ENCODE data around the gene S100A5. TPM values are rescaled to one million over a fixed set of nuclear protein-coding genes. Genes with fewer than 3 reads are reported as not detected.

S100A5 gene
- total and polyA plus RNA-seq, 10 of the 15 experiments (the other 5 are each of a cell fraction or from before 2014, with no cell fraction given) = 0.47 to 0.75 (median 0.56) TPM; not detected in 6

DNA sequence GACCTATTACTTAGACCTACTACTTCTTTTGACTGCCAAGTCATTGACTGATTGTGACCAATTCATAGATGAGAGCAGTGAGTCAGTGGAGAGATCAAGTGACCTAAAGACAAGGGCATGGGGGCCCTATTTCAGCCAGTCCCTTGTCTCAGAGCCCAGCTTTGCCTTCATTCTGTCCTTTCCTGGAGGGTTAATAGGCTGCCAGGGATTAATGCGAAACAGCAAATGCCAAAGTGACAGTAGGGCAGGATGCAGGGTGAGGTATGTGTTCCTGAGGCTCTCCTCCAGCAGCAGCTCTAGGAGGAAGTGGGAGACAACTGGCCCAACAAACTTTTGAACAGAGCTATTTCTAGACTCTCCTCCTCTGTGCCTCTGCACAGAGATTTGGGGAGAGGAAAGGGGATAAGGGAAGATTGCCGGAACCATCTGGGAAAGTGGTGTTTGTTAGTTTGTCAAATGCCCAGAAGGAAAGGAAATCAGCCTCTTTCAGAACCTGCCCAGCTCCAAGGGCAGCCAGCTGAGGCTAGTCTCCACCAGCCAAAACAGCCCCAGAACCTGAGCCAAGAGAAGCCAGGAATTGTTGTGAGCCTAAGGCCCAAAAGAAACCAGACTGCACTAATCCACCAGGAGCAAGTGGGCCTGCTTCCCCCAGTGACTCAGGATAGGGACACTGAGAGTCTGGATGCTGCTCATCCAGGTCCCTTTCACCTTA, 13.3 kb upstream of the S100A5 start:
- no peaks in the 10 kb centered on the region for H3K27me3 ChIP-seq (replicated peaks in 1 of 2; ENCODE audit: control insufficient read depth in 2 of 2, insufficient read depth in 2 of 2, low read length in 1 of 2)
- H2AFZ ChIP-seq (ENCODE audit: control insufficient read depth, low read depth, low read length) = no peak overlapping the region
- CTCF ChIA-PET = interaction anchor here (1.0 to 1.6 kb wide), 5 partner anchors 9 to 59 kb away, joined by 3 to 8 read pairs (median 3); partner anchors contain the start of gene S100A4
- no peak overlapping the region for H3K27ac ChIP-seq (ENCODE audit: control insufficient read depth, insufficient read depth)
- no peak for ATAC-seq
- SMC1A ChIA-PET (ENCODE audit: uncharacterized antibody, unreplicated experiment) = interaction anchor here (0.9 to 1.8 kb wide), 2 partner anchors 9 to 22 kb away, joined by 3 to 10 read pairs; no protein-coding TSS in a partner anchor
- POLR2A ChIA-PET = interaction anchor here (1.9 kb wide), 1 partner anchor 12 kb away, joined by 4 read pairs; no protein-coding TSS in a partner anchor
- no TSS peak for BruUV-seq (replicated peaks)
- H3K36me3 ChIP-seq (ENCODE audit: control insufficient read depth in 2 of 2, insufficient read depth in 2 of 2, low read length in 1 of 2) = no peaks in the 10 kb centered on the region
- DNase-seq (ENCODE audit: low read depth, low spot score) = no peak
- intact Hi-C loops (cut with micrococcal nuclease; ENCODE audit: unreplicated experiment) = no loop called here
- no peak for FAIRE-seq
- 100% methylated on average over 2 of the region's 2 CpGs for WGBS (ENCODE audit: insufficient coverage, insufficient replicate concordance, low lambda C conversion rate, missing lambda C conversion rate)
- RAD21 ChIA-PET (ENCODE audit: unreplicated experiment) = interaction anchor here (4.2 kb wide), 1 partner anchor 20 kb away, joined by 17 read pairs; the partner anchor contains the start of gene S100A6
- no peak overlapping the region for H3K9ac ChIP-seq (ENCODE audit: control insufficient read depth, insufficient read depth, low read length)
- H3K4me2 ChIP-seq (ENCODE audit: control insufficient read depth, insufficient read depth) = no peak overlapping the region
- H4K20me1 ChIP-seq (ENCODE audit: control insufficient read depth, insufficient read depth) = no peaks in the 10 kb centered on the region
- in situ Hi-C loops (cut with MboI) = no loop called here
- H3K9me3 ChIP-seq (replicated peaks; ENCODE audit: control insufficient read depth, insufficient read depth, low read length) = no peaks in the 10 kb centered on the region
- no peaks in the 10 kb centered on the region for H3K79me2 ChIP-seq (ENCODE audit: control insufficient read depth, insufficient read depth, low read length)
- no peaks in the 10 kb centered on the region for H3K4me1 ChIP-seq (ENCODE audit: control insufficient read depth, insufficient read depth, low read length)
- H3K4me3 ChIP-seq = no peak overlapping the region
- TF ChIP-seq, protein P1, sequence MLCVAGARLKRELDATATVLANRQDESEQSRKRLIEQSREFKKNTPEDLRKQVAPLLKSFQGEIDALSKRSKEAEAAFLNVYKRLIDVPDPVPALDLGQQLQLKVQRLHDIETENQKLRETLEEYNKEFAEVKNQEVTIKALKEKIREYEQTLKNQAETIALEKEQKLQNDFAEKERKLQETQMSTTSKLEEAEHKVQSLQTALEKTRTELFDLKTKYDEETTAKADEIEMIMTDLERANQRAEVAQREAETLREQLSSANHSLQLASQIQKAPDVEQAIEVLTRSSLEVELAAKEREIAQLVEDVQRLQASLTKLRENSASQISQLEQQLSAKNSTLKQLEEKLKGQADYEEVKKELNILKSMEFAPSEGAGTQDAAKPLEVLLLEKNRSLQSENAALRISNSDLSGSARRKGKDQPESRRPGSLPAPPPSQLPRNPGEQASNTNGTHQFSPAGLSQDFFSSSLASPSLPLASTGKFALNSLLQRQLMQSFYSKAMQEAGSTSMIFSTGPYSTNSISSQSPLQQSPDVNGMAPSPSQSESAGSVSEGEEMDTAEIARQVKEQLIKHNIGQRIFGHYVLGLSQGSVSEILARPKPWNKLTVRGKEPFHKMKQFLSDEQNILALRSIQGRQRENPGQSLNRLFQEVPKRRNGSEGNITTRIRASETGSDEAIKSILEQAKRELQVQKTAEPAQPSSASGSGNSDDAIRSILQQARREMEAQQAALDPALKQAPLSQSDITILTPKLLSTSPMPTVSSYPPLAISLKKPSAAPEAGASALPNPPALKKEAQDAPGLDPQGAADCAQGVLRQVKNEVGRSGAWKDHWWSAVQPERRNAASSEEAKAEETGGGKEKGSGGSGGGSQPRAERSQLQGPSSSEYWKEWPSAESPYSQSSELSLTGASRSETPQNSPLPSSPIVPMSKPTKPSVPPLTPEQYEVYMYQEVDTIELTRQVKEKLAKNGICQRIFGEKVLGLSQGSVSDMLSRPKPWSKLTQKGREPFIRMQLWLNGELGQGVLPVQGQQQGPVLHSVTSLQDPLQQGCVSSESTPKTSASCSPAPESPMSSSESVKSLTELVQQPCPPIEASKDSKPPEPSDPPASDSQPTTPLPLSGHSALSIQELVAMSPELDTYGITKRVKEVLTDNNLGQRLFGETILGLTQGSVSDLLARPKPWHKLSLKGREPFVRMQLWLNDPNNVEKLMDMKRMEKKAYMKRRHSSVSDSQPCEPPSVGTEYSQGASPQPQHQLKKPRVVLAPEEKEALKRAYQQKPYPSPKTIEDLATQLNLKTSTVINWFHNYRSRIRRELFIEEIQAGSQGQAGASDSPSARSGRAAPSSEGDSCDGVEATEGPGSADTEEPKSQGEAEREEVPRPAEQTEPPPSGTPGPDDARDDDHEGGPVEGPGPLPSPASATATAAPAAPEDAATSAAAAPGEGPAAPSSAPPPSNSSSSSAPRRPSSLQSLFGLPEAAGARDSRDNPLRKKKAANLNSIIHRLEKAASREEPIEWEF (IDR thresholded peaks at IDR 0.05; ENCODE audit: insufficient replicate concordance, low read depth, low read length) = no peak
- TF ChIP-seq CREB1 (IDR thresholded peaks at IDR 0.05; ENCODE audit: low read depth) (no peak), EZH2 (IDR thresholded peaks at IDR 0.05; ENCODE audit: borderline replicate concordance, control insufficient read depth, low read depth, low read length) (no peak), BCL11A (IDR thresholded peaks at IDR 0.05; ENCODE audit: low read depth, low read length) (no peak), ZNF274 (IDR thresholded peaks at IDR 0.05; ENCODE audit: insufficient read depth, insufficient read length) (no peak), POU2F2 (IDR thresholded peaks at IDR 0.05; ENCODE audit: borderline replicate concordance, low read depth, low read length) (no peak), MXI1 (IDR thresholded peaks at IDR 0.05; ENCODE audit: low read depth, low read length) (no peak), KDM1A (IDR thresholded peaks at IDR 0.05; ENCODE audit: borderline replicate concordance) (no peak)
- TF ChIP-seq, protein P2, sequence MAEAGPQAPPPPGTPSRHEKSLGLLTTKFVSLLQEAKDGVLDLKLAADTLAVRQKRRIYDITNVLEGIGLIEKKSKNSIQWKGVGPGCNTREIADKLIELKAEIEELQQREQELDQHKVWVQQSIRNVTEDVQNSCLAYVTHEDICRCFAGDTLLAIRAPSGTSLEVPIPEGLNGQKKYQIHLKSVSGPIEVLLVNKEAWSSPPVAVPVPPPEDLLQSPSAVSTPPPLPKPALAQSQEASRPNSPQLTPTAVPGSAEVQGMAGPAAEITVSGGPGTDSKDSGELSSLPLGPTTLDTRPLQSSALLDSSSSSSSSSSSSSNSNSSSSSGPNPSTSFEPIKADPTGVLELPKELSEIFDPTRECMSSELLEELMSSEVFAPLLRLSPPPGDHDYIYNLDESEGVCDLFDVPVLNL (IDR thresholded peaks at IDR 0.05; ENCODE audit: low read depth, low read length) = no peak
- TF ChIP-seq, protein P3, sequence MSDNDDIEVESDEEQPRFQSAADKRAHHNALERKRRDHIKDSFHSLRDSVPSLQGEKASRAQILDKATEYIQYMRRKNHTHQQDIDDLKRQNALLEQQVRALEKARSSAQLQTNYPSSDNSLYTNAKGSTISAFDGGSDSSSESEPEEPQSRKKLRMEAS (IDR thresholded peaks at IDR 0.05; ENCODE audit: low read depth, low read length) = no peak
- TF ChIP-seq, protein P4, sequence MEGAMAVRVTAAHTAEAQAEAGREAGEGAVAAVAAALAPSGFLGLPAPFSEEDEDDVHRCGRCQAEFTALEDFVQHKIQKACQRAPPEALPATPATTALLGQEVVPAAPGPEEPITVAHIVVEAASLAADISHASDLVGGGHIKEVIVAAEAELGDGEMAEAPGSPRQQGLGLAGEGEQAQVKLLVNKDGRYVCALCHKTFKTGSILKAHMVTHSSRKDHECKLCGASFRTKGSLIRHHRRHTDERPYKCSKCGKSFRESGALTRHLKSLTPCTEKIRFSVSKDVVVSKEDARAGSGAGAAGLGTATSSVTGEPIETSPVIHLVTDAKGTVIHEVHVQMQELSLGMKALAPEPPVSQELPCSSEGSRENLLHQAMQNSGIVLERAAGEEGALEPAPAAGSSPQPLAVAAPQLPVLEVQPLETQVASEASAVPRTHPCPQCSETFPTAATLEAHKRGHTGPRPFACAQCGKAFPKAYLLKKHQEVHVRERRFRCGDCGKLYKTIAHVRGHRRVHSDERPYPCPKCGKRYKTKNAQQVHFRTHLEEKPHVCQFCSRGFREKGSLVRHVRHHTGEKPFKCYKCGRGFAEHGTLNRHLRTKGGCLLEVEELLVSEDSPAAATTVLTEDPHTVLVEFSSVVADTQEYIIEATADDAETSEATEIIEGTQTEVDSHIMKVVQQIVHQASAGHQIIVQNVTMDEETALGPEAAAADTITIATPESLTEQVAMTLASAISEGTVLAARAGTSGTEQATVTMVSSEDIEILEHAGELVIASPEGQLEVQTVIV (IDR thresholded peaks at IDR 0.05; ENCODE audit: borderline replicate concordance, partially characterized antibody) = no peak
- TF ChIP-seq, protein P5, sequence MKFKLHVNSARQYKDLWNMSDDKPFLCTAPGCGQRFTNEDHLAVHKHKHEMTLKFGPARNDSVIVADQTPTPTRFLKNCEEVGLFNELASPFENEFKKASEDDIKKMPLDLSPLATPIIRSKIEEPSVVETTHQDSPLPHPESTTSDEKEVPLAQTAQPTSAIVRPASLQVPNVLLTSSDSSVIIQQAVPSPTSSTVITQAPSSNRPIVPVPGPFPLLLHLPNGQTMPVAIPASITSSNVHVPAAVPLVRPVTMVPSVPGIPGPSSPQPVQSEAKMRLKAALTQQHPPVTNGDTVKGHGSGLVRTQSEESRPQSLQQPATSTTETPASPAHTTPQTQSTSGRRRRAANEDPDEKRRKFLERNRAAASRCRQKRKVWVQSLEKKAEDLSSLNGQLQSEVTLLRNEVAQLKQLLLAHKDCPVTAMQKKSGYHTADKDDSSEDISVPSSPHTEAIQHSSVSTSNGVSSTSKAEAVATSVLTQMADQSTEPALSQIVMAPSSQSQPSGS (IDR thresholded peaks at IDR 0.05; ENCODE audit: low read length) = no peak

All from GM12878 (cell line).